HEK293T (cell line): ENCODE measurements around the gene IGLL1.
"Not testable (repeated sequence)": the region's sequence is repeated elsewhere in the genome, so short reads cannot be mapped to it uniquely, and the experiment has no call there.

Experiments
- CTBP1 ChIP-seq: fragments of 450-650 bp; IDR thresholded peaks from 2 replicates; pipeline ENCODE4 v1.6.1; 2016; ENCODE audit warnings: borderline replicate concordance
- ELF4 ChIP-seq: fragments of 450-650 bp; IDR thresholded peaks from 2 replicates; pipeline ENCODE4 v1.6.1; 2017; ENCODE audit warnings: antibody characterized with exemption
- FOXA1 ChIP-seq: fragments of 450-650 bp; IDR thresholded peaks from 2 replicates; pipeline ENCODE4 v1.6.1; 2016; ENCODE audit warnings: mild to moderate bottlenecking
- HDGF ChIP-seq: fragments of 450-650 bp; IDR thresholded peaks from 2 replicates; pipeline ENCODE4 v1.6.1; 2017; ENCODE audit warnings: antibody characterized with exemption, borderline replicate concordance
- SP1 ChIP-seq: fragments of 450-650 bp; IDR thresholded peaks from 2 replicates; pipeline ENCODE4 v1.6.1; 2017
- SUZ12 ChIP-seq: fragments of 450-650 bp; IDR thresholded peaks from 2 replicates; pipeline ENCODE4 v1.6.1; 2016; ENCODE audit warnings: mild to moderate bottlenecking
- TARDBP ChIP-seq: fragments of 450-650 bp; IDR thresholded peaks from 2 replicates; pipeline ENCODE4 v1.6.1; 2016
- ZNF384 ChIP-seq: fragments of 450-650 bp; IDR thresholded peaks from 2 replicates; pipeline ENCODE4 v1.6.1; 2016
- TF ChIP-seq, protein P1 (sequence below): fragments of 450-650 bp; IDR thresholded peaks from 2 replicates; pipeline ENCODE4 v1.6.1; 2016

DNA sequence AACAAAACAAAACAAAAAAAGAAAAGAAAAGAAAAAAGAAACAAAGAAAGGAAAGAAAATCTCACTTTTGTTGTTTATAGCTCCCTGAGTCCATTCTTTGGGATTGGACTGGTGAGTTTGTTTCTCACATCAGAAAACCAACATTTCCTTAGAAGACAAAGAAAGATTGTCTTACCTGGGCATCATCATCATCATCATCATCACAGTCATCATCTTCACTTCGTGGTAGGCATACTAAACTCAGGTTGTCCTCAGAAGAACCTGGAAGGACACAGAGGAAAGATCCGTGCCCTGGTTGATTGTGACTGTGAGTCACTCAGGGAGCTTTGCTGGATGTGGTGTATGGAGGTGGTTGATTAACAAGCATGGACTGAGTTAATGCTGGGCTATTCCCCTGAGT is 41.8 kb upstream of the IGLL1 start:
- TF ChIP-seq CTBP1, HDGF, ZNF384, SUZ12, TARDBP, ELF4, FOXA1, SP1: not testable (repeated sequence)
- TF ChIP-seq, protein P1, sequence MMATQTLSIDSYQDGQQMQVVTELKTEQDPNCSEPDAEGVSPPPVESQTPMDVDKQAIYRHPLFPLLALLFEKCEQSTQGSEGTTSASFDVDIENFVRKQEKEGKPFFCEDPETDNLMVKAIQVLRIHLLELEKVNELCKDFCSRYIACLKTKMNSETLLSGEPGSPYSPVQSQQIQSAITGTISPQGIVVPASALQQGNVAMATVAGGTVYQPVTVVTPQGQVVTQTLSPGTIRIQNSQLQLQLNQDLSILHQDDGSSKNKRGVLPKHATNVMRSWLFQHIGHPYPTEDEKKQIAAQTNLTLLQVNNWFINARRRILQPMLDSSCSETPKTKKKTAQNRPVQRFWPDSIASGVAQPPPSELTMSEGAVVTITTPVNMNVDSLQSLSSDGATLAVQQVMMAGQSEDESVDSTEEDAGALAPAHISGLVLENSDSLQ, result not testable (repeated sequence)
